Eye (tissue), 1 donor: ENCODE data around the gene FARS2.
A peak's percentile ranks its signal among the peaks of the same experiment; 100 is the strongest.
"Not testable (repeated sequence)": the region's sequence is repeated elsewhere in the genome, so short reads cannot be mapped to it uniquely, and the experiment has no call there.

Experiments used
- DNase-seq: peaks from one replicate; pipeline ENCODE4 v3.0.0-alpha.2; 2015

FARS2 gene

GRCh38 chr6:5644523-5645185 is 383.3 kb downstream of the FARS2 start:
- no peak for DNase-seq

- DNase-seq = peak; percentile 67
Observed at GRCh38 chr6:5645328-5646290, 384.3 kb downstream of the FARS2 start.

GRCh38 chr6:5652406-5653137 is 391.3 kb downstream of the FARS2 start:
- DNase-seq = no peak

- no peak for DNase-seq
Observed at GRCh38 chr6:5653801-5654200, 392.5 kb downstream of the FARS2 start.

- no peak for DNase-seq
Observed at GRCh38 chr6:5656226-5656625, 394.9 kb downstream of the FARS2 start.

GRCh38 chr6:5656695-5657094 is 395.4 kb downstream of the FARS2 start:
- DNase-seq = not testable (repeated sequence)

- DNase-seq = no peak
Observed at GRCh38 chr6:5657684-5658430, 396.5 kb downstream of the FARS2 start.

- DNase-seq = no peak
Observed at GRCh38 chr6:5659467-5659866, 398.2 kb downstream of the FARS2 start.

- DNase-seq = no peak
Observed at GRCh38 chr6:5660772-5661171, 399.5 kb downstream of the FARS2 start.

- DNase-seq = no peak
Observed at GRCh38 chr6:5662797-5663196, 401.5 kb downstream of the FARS2 start.

GRCh38 chr6:5663259-5663658 is 401.9 kb downstream of the FARS2 start:
- no peak for DNase-seq

- DNase-seq = no peak
Observed at GRCh38 chr6:5663739-5664138, 402.4 kb downstream of the FARS2 start.

GRCh38 chr6:5664149-5664548 is 402.8 kb downstream of the FARS2 start:
- DNase-seq = no peak

GRCh38 chr6:5665173-5665572 is 403.9 kb downstream of the FARS2 start:
- no peak for DNase-seq

- DNase-seq = no peak
Observed at GRCh38 chr6:5665667-5666066, 404.4 kb downstream of the FARS2 start.

- no peak for DNase-seq
Observed at GRCh38 chr6:5666695-5667094, 405.4 kb downstream of the FARS2 start.

- DNase-seq = no peak
Observed at GRCh38 chr6:5667737-5668136, 406.4 kb downstream of the FARS2 start.

- DNase-seq = no peak
Observed at GRCh38 chr6:5670381-5670780, 409.1 kb downstream of the FARS2 start.

- peak; percentile 50 for DNase-seq
Observed at GRCh38 chr6:5670811-5671561, 409.7 kb downstream of the FARS2 start.

GRCh38 chr6:5671601-5672559 is 410.6 kb downstream of the FARS2 start:
- DNase-seq = no peak

- peak; percentile 82 for DNase-seq
Observed at GRCh38 chr6:5672581-5673011, 411.3 kb downstream of the FARS2 start.
